Astrocyte (in vitro differentiated cells and primary cell): ENCODE data around the gene LRRC55. TPM values are rescaled to one million over a fixed set of nuclear protein-coding genes. Genes with fewer than 3 reads are reported as not detected.

ENCODE experiments used
- DNase-seq: peaks from one replicate; pipeline ENCODE4 v3.0.0-alpha.2; 2010; ENCODE audit warnings: low read depth
- FAIRE-seq: peaks from 2 replicates; lab custom pipeline; 2011; peaks lifted over from hg19 to GRCh38; lab: Jason Lieb, UNC
- H2AFZ ChIP-seq: 2 replicates; pipeline ENCODE4 v1.6.0; 2012; ENCODE audit warnings: low read depth, low read length, inconsistent platforms
- H3K27ac ChIP-seq: 2 replicates; pipeline ENCODE4 v1.5.1; 2011; ENCODE audit warnings: low read depth, low read length, inconsistent platforms
- H3K27me3 ChIP-seq: 2 replicates; pipeline ENCODE4 v1.6.0; 2011; ENCODE audit warnings: low read length, inconsistent platforms; ENCODE audit not compliant: insufficient read depth
- H3K36me3 ChIP-seq: 2 replicates; pipeline ENCODE4 v1.5.1; 2011; ENCODE audit warnings: low read length, inconsistent platforms; ENCODE audit not compliant: insufficient read depth
- H3K4me1 ChIP-seq: 2 replicates; pipeline ENCODE4 v1.5.1; 2011; ENCODE audit warnings: low read length, inconsistent platforms; ENCODE audit not compliant: insufficient read depth
- H3K4me2 ChIP-seq: 2 replicates; pipeline ENCODE4 v1.6.0; 2012; ENCODE audit warnings: low read length, inconsistent platforms
- H3K4me3 ChIP-seq: 2 replicates; pipeline ENCODE4 v1.5.1; 2011; ENCODE audit warnings: low read depth, mild to moderate bottlenecking, low read length, inconsistent platforms; ENCODE audit not compliant: insufficient read depth
- H3K79me2 ChIP-seq: 2 replicates; pipeline ENCODE4 v1.6.0; 2012; ENCODE audit warnings: mild to moderate bottlenecking, low read length, inconsistent platforms; ENCODE audit not compliant: insufficient read depth
- H3K9ac ChIP-seq: 2 replicates; pipeline ENCODE4 v1.6.0; 2012; ENCODE audit warnings: mild to moderate bottlenecking, low read length, inconsistent platforms
- H3K9me3 ChIP-seq: 2 replicates; pipeline ENCODE4 v1.5.1; 2012; ENCODE audit warnings: low read depth, mild to moderate bottlenecking, low read length, inconsistent platforms; ENCODE audit not compliant: insufficient read depth
- H4K20me1 ChIP-seq: 2 replicates; pipeline ENCODE4 v1.6.0; 2012; ENCODE audit warnings: low read length, inconsistent platforms; ENCODE audit not compliant: insufficient read depth
- H3K27ac Mint-ChIP-seq: one replicate; pipeline ENCODE4 v1.8.0; 2021; ENCODE audit warnings: mild to moderate bottlenecking, mixed read lengths; ENCODE audit not compliant: unreplicated experiment
- H3K27me3 Mint-ChIP-seq: one replicate; pipeline ENCODE4 v1.8.0; 2021; ENCODE audit warnings: low read depth, mixed read lengths; ENCODE audit not compliant: unreplicated experiment
- H3K36me3 Mint-ChIP-seq: one replicate; pipeline ENCODE4 v1.8.0; 2021; ENCODE audit warnings: low read depth, mixed read lengths; ENCODE audit not compliant: unreplicated experiment
- H3K4me1 Mint-ChIP-seq: one replicate; pipeline ENCODE4 v1.8.0; 2021; ENCODE audit warnings: low read depth, mixed read lengths; ENCODE audit not compliant: unreplicated experiment
- H3K4me3 Mint-ChIP-seq: one replicate; pipeline ENCODE4 v1.8.0; 2021; ENCODE audit warnings: mild to moderate bottlenecking, moderate library complexity, mixed read lengths; ENCODE audit not compliant: unreplicated experiment
- H3K9me3 Mint-ChIP-seq: one replicate; pipeline ENCODE4 v1.8.0; 2021; ENCODE audit warnings: mild to moderate bottlenecking, mixed read lengths; ENCODE audit not compliant: unreplicated experiment
- CTCF ChIP-seq: IDR thresholded peaks from 2 replicates; pipeline ENCODE4 v1.5.1; 2011; ENCODE audit warnings: low read depth, mild to moderate bottlenecking, inconsistent platforms, low read length, moderate library complexity; ENCODE audit not compliant: insufficient read depth
- EZH2 ChIP-seq: IDR thresholded peaks from 2 replicates; pipeline ENCODE4 v1.6.1; 2012; ENCODE audit warnings: mild to moderate bottlenecking, low read length, inconsistent platforms; ENCODE audit not compliant: insufficient read depth
- total RNA-seq: library from RNA; stranded (reverse); gene quantifications from 2 replicates; pipeline ENCODE4 v1.2.1, GENCODE V29; 2021

Gene LRRC55
- total RNA-seq, 1 donor from 2014 or later: not detected

- Histone ChIP-seq H3K9ac (no peak overlapping the region), H4K20me1 (no peaks in the 10 kb centered on the region), H3K79me2 (no peaks in the 10 kb centered on the region), H3K4me3 (no peak overlapping the region), H2AFZ (no peak overlapping the region), H3K9me3 (no peaks in the 10 kb centered on the region), H3K36me3 (no peaks in the 10 kb centered on the region), H3K4me2 (no peak overlapping the region), H3K4me1 (no peaks in the 10 kb centered on the region), H3K27ac (no peak overlapping the region), H3K27me3 (peaks cover 15% of the 10 kb centered on the region)
- Mint-ChIP-seq H3K4me3 (no peak overlapping the region), H3K36me3 (no peaks in the 10 kb centered on the region), H3K27me3 (peaks cover 46% of the 10 kb centered on the region), H3K4me1 (peaks cover 6% of the 10 kb centered on the region), H3K9me3 (no peaks in the 10 kb centered on the region), H3K27ac (no peak overlapping the region)
- FAIRE-seq: no peak
- no peak for DNase-seq
- no peak for TF ChIP-seq CTCF
Observed at GRCh38 chr11:57179681-57180080, 2.1 kb upstream of the LRRC55 start.

GRCh38 chr11:57180081-57180561, 1.6 kb upstream of the LRRC55 start:
- Histone ChIP-seq H3K4me2 (no peak overlapping the region), H3K4me3 (no peak overlapping the region)
- no peak for FAIRE-seq

GRCh38 chr11:57180964-57181363, 789 bp upstream of the LRRC55 start:
- DNase-seq (no peak), FAIRE-seq (no peak)
- H3K27ac ChIP-seq: no peak overlapping the region
- peaks cover 6% of the 10 kb centered on the region for H3K4me1 Mint-ChIP-seq
- H2AFZ ChIP-seq: no peak overlapping the region
- no peak overlapping the region for H3K4me3 ChIP-seq
- H3K4me1 ChIP-seq: no peaks in the 10 kb centered on the region
- H4K20me1 ChIP-seq: no peaks in the 10 kb centered on the region
- H3K9me3 Mint-ChIP-seq: no peaks in the 10 kb centered on the region
- H3K4me2 ChIP-seq: no peak overlapping the region
- H3K9me3 ChIP-seq: no peaks in the 10 kb centered on the region
- TF ChIP-seq CTCF: no peak
- peak overlapping the region; percentile 2 for H3K27ac Mint-ChIP-seq
- no peak overlapping the region for H3K4me3 Mint-ChIP-seq
- peaks cover 15% of the 10 kb centered on the region for H3K27me3 ChIP-seq
- no peak overlapping the region for H3K9ac ChIP-seq
- H3K36me3 Mint-ChIP-seq: no peaks in the 10 kb centered on the region
- no peaks in the 10 kb centered on the region for H3K79me2 ChIP-seq
- H3K27me3 Mint-ChIP-seq: peaks cover 48% of the 10 kb centered on the region
- H3K36me3 ChIP-seq: no peaks in the 10 kb centered on the region

More at GRCh38 chr11:57180081-57180561, 1.6 kb upstream of the LRRC55 start:
- peak overlapping the region; percentile 40 for H3K4me3 Mint-ChIP-seq
- Histone ChIP-seq H2AFZ (no peak overlapping the region), H3K79me2 (no peaks in the 10 kb centered on the region), H3K27ac (no peak overlapping the region), H4K20me1 (no peaks in the 10 kb centered on the region), H3K36me3 (no peaks in the 10 kb centered on the region), H3K4me1 (no peaks in the 10 kb centered on the region), H3K9ac (no peak overlapping the region), H3K9me3 (no peaks in the 10 kb centered on the region), H3K27me3 (peaks cover 15% of the 10 kb centered on the region)
- H3K36me3 Mint-ChIP-seq: no peaks in the 10 kb centered on the region
- H3K4me1 Mint-ChIP-seq: peaks cover 6% of the 10 kb centered on the region
- no peak for DNase-seq
- H3K27me3 Mint-ChIP-seq: peaks cover 48% of the 10 kb centered on the region
- H3K27ac Mint-ChIP-seq: peak overlapping the region; percentile 26
- H3K9me3 Mint-ChIP-seq: no peaks in the 10 kb centered on the region
- no peak for TF ChIP-seq EZH2
- TF ChIP-seq CTCF: no peak
